Activated CD8-positive, alpha-beta T cell treated with anti-CD3 and anti-CD28 coated beads for 36 hours (primary cell): Measurements from ENCODE around the gene AHCYL1. TPM values are rescaled to one million over a fixed set of nuclear protein-coding genes. Genes with fewer than 3 reads are reported as not detected.

Experiments
- ATAC-seq: fragments of 200-7000 bp; cut with Tn5 transposase; one replicate; pipeline ENCODE4 v1.10.0; 2021; ENCODE audit warnings: mild to moderate bottlenecking, moderate library complexity
- CTCF ChIA-PET: fragments of 350-600 bp; sonication (Branson Sonifier 250); formaldehyde crosslinking; loops from one replicate; lab custom pipeline; 2021; ENCODE audit warnings: antibody characterized with exemption; lab: Charles Lee
- POLR2A ChIA-PET: fragments of 350-600 bp; sonication (Branson Sonifier 250); formaldehyde crosslinking; loops from one replicate; lab custom pipeline; 2021; ENCODE audit warnings: antibody characterized with exemption; lab: Charles Lee
- DNase-seq: peaks from one replicate; pipeline ENCODE4 v3.0.0-alpha.2; 2020
- H3K27ac Mint-ChIP-seq: one replicate; pipeline ENCODE4 v1.8.0; 2021; ENCODE audit warnings: mild to moderate bottlenecking, mixed read lengths
- H3K27me3 Mint-ChIP-seq: one replicate; pipeline ENCODE4 v1.8.0; 2021; ENCODE audit warnings: mixed read lengths
- H3K36me3 Mint-ChIP-seq: one replicate; pipeline ENCODE4 v1.8.0; 2021; ENCODE audit warnings: low read depth, mixed read lengths
- H3K4me1 Mint-ChIP-seq: one replicate; pipeline ENCODE4 v1.8.0; 2021; ENCODE audit warnings: low read depth, mixed read lengths
- H3K4me3 Mint-ChIP-seq: one replicate; pipeline ENCODE4 v1.8.0; 2021; ENCODE audit warnings: mild to moderate bottlenecking, moderate library complexity, mixed read lengths
- H3K9me3 Mint-ChIP-seq: one replicate; pipeline ENCODE4 v1.8.0; 2021; ENCODE audit warnings: mixed read lengths
- intact Hi-C: fragments of 100-400 bp; cut with micrococcal nuclease; formaldehyde crosslinking; loops from one replicate; pipeline ENCODE4 v1.10.0; 2022
- total RNA-seq, 2 experiments: library from RNA; stranded (reverse); gene quantifications; one replicate each; pipeline ENCODE4 v1.2.3, GENCODE V29; 2021
- TF ChIP-seq, protein P1 (sequence below): fragments of 200-600 bp; IDR thresholded peaks from one replicate; pipeline ENCODE4 v1.8.0; 2022; ENCODE audit warnings: antibody characterized with exemption, mild to moderate bottlenecking

AHCYL1 gene
- total RNA-seq, 2 experiments from 2014 or later = 77.8 to 79.1 TPM

DNA sequence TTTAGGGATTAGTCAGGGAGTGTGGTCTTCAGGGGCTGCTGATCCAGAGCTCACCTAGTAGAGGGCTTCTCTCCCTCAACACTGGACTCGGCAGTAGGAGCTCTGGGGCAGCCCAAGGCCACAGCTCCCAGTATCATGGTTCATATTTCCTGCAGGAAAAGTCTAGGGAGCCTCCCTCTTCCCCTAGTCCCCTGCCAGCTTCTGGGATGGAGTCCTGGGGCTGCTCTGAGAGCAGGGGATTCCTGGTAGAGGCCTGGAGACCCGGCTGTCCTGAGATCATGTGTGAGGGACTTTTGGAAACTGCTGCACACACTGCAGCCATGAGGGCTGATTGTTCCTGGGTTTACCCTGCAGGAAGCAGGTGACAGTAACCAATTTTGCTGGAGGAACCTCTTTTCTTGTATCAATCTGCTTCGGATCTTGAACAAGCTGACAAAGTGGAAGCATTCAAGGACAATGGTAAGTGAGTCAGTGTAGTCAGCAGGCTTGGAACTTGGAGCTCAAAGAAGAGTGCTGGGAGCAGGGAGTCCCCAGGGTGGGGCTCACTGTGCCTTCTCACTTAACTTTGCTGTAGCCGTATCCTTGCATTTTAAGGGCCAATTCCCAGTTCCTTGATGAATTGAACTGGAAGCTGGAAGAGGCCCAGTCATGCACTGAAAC, 66.2 kb downstream of the AHCYL1 start:
- ChIA-PET POLR2A (interaction anchor here (0.7 to 2.3 kb wide), 3 partner anchors 9 to 1015 kb away, joined by 3 to 9 read pairs (median 4); no protein-coding TSS in a partner anchor), CTCF (interaction anchor here (1.0 to 12.4 kb wide), 7 partner anchors 11 to 445 kb away, joined by 3 to 251 read pairs (median 25); partner anchors contain the start of genes STRIP1 and UBL4B)
- no peak overlapping the region for H3K4me3 Mint-ChIP-seq
- DNase-seq (no peak), ATAC-seq (no peak)
- no peaks in the 10 kb centered on the region for H3K4me1 Mint-ChIP-seq
- no peaks in the 10 kb centered on the region for H3K27me3 Mint-ChIP-seq
- TF ChIP-seq, protein P1, sequence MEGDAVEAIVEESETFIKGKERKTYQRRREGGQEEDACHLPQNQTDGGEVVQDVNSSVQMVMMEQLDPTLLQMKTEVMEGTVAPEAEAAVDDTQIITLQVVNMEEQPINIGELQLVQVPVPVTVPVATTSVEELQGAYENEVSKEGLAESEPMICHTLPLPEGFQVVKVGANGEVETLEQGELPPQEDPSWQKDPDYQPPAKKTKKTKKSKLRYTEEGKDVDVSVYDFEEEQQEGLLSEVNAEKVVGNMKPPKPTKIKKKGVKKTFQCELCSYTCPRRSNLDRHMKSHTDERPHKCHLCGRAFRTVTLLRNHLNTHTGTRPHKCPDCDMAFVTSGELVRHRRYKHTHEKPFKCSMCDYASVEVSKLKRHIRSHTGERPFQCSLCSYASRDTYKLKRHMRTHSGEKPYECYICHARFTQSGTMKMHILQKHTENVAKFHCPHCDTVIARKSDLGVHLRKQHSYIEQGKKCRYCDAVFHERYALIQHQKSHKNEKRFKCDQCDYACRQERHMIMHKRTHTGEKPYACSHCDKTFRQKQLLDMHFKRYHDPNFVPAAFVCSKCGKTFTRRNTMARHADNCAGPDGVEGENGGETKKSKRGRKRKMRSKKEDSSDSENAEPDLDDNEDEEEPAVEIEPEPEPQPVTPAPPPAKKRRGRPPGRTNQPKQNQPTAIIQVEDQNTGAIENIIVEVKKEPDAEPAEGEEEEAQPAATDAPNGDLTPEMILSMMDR = no peak
- no peaks in the 10 kb centered on the region for H3K9me3 Mint-ChIP-seq
- H3K36me3 Mint-ChIP-seq = peaks cover 35% of the 10 kb centered on the region
- intact Hi-C loops = loop anchor here (5.0 kb wide), 1 partner anchor 57 kb away; no protein-coding TSS in a partner anchor
- H3K27ac Mint-ChIP-seq = no peak overlapping the region

DNA sequence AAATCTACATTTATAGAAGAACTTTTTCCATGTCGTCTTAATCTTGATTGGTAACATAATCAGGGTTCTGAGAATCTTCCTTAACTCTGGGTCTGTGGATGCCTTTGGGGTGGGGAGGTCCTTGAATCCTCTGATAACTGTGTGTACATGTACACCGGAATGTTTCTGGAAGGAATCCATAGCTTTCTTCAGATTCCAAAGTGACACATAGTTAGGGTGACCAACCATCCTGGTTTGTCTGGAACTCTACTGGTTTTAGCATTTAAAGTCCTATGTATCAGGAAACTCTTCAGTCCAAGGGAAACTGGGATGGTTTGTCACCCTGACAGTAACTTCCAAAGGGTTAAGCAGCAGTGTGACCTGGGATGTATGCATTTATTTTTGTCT, 66.7 kb downstream of the AHCYL1 start:
- no peak for ATAC-seq
- Mint-ChIP-seq H3K4me1 (no peaks in the 10 kb centered on the region), H3K9me3 (no peaks in the 10 kb centered on the region), H3K4me3 (no peak overlapping the region), H3K27me3 (no peaks in the 10 kb centered on the region), H3K27ac (no peak overlapping the region), H3K36me3 (peaks cover 33% of the 10 kb centered on the region)
- POLR2A ChIA-PET = interaction anchor here (0.6 to 2.3 kb wide), 5 partner anchors 10 to 1016 kb away, joined by 3 to 9 read pairs (median 4); partner anchors contain the start of gene STRIP1
- DNase-seq = no peak
- TF ChIP-seq, protein P1 = no peak
- CTCF ChIA-PET = interaction anchor here (1.0 to 12.4 kb wide), 6 partner anchors 11 to 444 kb away, joined by 3 to 251 read pairs (median 68); partner anchors contain the start of genes STRIP1 and UBL4B
- intact Hi-C loops = loop anchor here (5.0 kb wide), 1 partner anchor 56 kb away; no protein-coding TSS in a partner anchor

DNA sequence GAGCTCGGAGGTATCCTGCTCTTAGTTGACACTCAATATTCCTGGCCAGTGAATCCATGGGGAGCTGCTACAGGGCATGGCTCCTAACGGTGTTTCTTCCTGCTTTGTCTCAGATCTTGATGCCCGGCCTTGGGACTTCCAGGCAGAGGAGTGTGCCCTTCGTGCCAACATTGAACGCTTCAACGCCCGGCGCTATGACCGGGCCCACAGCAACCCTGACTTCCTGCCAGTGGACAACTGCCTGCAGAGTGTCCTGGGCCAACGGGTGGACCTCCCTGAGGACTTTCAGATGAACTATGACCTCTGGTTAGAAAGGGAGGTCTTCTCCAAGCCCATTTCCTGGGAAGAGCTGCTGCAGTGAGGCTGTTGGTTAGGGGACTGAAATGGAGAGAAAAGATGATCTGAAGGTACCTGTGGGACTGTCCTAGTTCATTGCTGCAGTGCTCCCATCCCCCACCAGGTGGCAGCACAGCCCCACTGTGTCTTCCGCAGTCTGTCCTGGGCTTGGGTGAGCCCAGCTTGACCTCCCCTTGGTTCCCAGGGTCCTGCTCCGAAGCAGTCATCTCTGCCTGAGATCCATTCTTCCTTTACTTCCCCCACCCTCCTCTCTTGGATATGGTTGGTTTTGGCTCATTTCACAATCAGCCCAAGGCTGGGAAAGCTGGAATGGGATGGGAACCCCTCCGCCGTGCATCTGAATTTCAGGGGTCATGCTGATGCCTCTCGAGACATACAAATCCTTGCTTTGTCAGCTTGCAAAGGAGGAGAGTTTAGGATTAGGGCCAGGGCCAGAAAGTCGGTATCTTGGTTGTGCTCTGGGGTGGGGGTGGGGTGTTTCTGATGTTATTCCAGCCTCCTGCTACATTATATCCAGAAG, 69.2 kb downstream of the AHCYL1 start:
- TF ChIP-seq, protein P1 = peak; percentile 94
- ChIA-PET CTCF (interaction anchor here (0.6 to 12.4 kb wide), 32 partner anchors 10 to 518 kb away, joined by 3 to 251 read pairs (median 5); partner anchors contain the start of genes AHCYL1, ALX3, SLC6A17 and STRIP1), POLR2A (interaction anchor here (0.6 to 1.0 kb wide), 5 partner anchors 9 to 384 kb away, joined by 3 to 4 read pairs (median 3); no protein-coding TSS in a partner anchor)
- Mint-ChIP-seq H3K4me1 (no peaks in the 10 kb centered on the region), H3K4me3 (no peak overlapping the region), H3K9me3 (no peaks in the 10 kb centered on the region), H3K36me3 (peaks cover 34% of the 10 kb centered on the region), H3K27ac (no peak overlapping the region), H3K27me3 (no peaks in the 10 kb centered on the region)
- DNase-seq (peak; percentile 84), ATAC-seq (peak; percentile 94)
- intact Hi-C loops = loop anchor here (5.0 kb wide), 1 partner anchor 54 kb away; no protein-coding TSS in a partner anchor

DNA sequence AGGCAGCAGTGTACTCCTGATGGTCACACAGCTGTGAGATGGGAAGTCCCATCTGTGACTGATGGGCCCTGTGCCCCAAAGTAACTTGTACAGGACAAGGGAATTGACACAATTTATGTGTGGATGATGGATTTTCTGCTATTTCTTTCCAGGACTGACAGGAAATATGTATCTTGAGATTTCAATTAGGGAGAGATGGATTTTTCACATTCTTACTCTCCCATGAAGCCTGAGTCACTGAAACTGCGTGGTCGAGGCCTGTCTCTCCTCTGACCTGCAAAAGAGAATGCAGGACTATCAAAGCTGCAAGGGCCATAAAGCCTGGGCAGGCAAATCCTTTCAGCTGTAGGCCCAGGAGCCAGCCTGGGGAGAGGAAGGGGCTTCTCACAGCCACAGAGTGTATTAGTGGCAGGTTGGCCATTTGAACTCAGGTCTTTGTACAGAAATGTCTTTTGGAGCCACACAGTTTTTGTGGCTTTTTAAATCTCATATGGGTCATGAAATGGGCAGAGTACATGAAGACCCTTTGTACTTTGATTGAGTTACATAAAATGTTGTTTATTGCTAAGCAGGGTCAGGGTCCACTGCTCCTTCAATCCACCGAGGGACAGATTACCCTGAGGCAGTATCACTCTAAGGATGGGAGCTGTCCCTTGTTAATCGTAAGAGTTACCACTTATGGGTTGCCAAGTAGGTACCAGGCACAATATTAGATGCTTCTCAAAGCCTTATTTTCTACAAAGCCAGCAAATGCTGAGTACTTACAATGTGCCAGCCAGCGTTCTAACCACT, 71.1 kb downstream of the AHCYL1 start:
- intact Hi-C loops = no loop called here

More for the DNA sequence above, 71.1 kb downstream of the AHCYL1 start:
- TF ChIP-seq, protein P1 = no peak
- ChIA-PET CTCF (interaction anchor here (1.7 to 12.4 kb wide), 6 partner anchors 9 to 107 kb away, joined by 4 to 251 read pairs (median 68); partner anchors contain the start of genes STRIP1 and UBL4B), POLR2A (interaction anchor here (0.7 kb wide), 1 partner anchor 36 kb away, joined by 3 read pairs; no protein-coding TSS in a partner anchor)
- ATAC-seq (no peak), DNase-seq (no peak)
- Mint-ChIP-seq H3K4me1 (no peaks in the 10 kb centered on the region), H3K36me3 (peaks cover 37% of the 10 kb centered on the region), H3K9me3 (no peaks in the 10 kb centered on the region), H3K27ac (no peak overlapping the region), H3K4me3 (no peak overlapping the region), H3K27me3 (no peaks in the 10 kb centered on the region)
